Measurements from ENCODE around the gene ZNF366. TPM values are rescaled to one million over a fixed set of nuclear protein-coding genes. Genes with fewer than 3 reads are reported as not detected.

The ZNF366 gene
- total RNA-seq, 2 donors from 2014 or later, result 2.2 to 3.1 TPM

DNA sequence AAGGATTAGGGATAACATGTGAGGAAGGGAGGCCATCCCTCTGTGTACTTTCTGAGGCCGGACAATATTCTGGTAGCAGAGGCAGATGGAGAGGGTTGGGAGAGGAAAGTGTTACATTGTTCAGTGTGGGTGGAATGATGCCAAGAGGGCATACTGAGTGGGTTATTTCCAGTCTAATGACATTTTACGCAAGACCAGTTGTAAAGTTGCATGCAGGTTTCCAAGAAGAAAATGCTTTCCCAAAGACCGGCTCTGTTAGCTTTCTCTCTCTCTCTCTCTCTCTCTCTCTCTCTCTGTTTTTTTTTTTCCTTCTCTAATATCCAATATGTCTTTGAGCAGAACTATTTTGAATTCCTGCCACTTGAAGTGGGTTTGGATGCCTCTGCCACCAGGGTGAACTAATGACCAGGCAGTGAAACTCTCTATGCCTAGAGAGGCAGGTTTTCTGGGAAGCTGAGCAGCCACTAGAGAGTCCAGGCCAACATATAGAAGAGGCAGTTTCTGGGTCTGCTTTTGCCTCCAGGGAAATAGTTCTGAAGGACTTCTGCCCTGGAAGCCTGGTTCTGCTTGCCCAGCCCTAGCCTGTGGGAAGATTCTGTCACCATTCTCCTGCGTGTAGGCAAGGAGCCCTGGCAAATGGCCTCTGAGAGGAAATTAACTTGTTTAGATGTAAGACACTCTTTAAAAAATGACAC is 24.4 kb upstream of the ZNF366 start:
- Histone ChIP-seq H3K4me3 (no peak overlapping the region), H3K27ac (no peak overlapping the region), H3K4me1 (ENCODE audit: control insufficient read depth in 1 of 2, low read depth in 2 of 2) (no peaks in the 10 kb centered on the region), H3K9me3 (no peaks in the 10 kb centered on the region), H3K27me3 (replicated peaks; ENCODE audit: insufficient read depth) (no peaks in the 10 kb centered on the region), H3K36me3 (no peaks in the 10 kb centered on the region)
- ATAC-seq (ENCODE audit: insufficient number of reproducible peaks, low FRiP score, low read depth) (no peak), DNase-seq (ENCODE audit: low spot score) (no peak)
- TF ChIP-seq, protein P1, sequence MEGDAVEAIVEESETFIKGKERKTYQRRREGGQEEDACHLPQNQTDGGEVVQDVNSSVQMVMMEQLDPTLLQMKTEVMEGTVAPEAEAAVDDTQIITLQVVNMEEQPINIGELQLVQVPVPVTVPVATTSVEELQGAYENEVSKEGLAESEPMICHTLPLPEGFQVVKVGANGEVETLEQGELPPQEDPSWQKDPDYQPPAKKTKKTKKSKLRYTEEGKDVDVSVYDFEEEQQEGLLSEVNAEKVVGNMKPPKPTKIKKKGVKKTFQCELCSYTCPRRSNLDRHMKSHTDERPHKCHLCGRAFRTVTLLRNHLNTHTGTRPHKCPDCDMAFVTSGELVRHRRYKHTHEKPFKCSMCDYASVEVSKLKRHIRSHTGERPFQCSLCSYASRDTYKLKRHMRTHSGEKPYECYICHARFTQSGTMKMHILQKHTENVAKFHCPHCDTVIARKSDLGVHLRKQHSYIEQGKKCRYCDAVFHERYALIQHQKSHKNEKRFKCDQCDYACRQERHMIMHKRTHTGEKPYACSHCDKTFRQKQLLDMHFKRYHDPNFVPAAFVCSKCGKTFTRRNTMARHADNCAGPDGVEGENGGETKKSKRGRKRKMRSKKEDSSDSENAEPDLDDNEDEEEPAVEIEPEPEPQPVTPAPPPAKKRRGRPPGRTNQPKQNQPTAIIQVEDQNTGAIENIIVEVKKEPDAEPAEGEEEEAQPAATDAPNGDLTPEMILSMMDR (IDR thresholded peaks at IDR 0.05), result no peak

DNA sequence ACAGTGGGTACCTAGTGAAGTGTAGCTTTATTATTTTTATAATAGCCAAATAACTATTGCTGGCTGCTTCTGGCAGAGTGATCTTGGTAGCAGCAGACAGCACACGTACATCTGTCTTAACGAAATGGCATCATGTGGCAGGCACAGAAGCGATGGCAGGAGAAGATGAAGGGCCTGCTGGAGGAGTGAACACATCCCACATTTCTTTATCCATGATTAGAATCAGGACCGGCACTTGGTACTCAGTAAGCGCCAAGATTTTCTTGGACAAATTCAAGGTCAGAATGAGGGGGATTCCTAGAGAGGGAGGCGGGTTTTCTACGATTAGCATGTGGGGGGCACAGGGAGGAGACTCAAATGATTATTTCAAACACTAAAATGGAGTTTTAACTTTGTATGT is 23.0 kb upstream of the ZNF366 start:
- TF ChIP-seq, protein P1 (IDR thresholded peaks at IDR 0.05), result no peak
- DNase-seq (ENCODE audit: low spot score) (no peak), ATAC-seq (ENCODE audit: insufficient number of reproducible peaks, low FRiP score, low read depth) (no peak)
- Histone ChIP-seq H3K4me3 (no peak overlapping the region), H3K9me3 (no peaks in the 10 kb centered on the region), H3K4me1 (ENCODE audit: control insufficient read depth in 1 of 2, low read depth in 2 of 2) (no peaks in the 10 kb centered on the region), H3K27me3 (replicated peaks; ENCODE audit: insufficient read depth) (no peaks in the 10 kb centered on the region), H3K36me3 (no peaks in the 10 kb centered on the region), H3K27ac (no peak overlapping the region)

DNA sequence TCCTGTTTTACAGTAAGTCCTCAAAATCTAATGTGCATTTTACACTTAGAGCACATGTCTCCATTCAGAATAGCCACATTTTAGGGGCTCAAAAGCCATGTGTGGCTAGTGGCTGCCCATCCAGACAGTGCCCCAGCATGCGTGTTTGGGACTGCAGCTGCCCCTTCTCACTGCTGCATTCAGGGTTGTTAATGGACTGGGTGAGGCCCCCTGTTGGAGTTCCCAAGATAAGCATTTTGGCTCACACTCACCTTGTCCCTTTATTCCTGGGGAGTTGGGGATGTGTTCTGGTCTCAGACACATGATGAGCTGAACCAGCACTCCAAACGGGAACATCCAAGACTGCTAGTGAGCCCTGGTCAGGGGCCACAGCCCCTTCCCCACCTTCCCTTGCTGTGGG is 22.2 kb upstream of the ZNF366 start:
- H3K27ac ChIP-seq, result no peak overlapping the region
- no peaks in the 10 kb centered on the region for H3K9me3 ChIP-seq
- DNase-seq (ENCODE audit: low spot score) (no peak), ATAC-seq (ENCODE audit: insufficient number of reproducible peaks, low FRiP score, low read depth) (no peak)
- no peak overlapping the region for H3K4me3 ChIP-seq
- H3K4me1 ChIP-seq (ENCODE audit: control insufficient read depth in 1 of 2, low read depth in 2 of 2), result no peaks in the 10 kb centered on the region
- TF ChIP-seq, protein P1 (IDR thresholded peaks at IDR 0.05), result no peak
- H3K27me3 ChIP-seq (replicated peaks; ENCODE audit: insufficient read depth), result no peaks in the 10 kb centered on the region
- H3K36me3 ChIP-seq, result no peaks in the 10 kb centered on the region

DNA sequence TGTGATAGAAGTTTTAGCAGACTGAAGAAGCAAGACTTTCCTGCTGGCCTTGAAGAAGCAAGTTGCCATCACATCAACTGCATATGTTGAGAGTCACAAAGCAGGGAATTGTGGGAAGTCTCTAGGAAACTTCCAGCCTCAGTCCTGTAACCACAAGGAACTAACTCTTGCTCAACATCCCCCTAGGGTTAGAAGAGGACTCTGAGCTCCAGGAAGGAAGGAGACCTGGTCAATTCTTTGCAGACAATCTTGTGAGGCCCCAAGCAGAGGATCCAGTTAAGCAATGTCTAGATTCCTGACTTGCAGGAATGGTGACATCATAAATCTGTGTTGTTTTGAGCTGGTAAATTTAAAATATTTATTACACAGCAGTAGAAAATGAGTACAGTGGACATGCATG is 18.6 kb upstream of the ZNF366 start:
- ATAC-seq (ENCODE audit: insufficient number of reproducible peaks, low FRiP score, low read depth) (no peak), DNase-seq (ENCODE audit: low spot score) (no peak)
- Histone ChIP-seq H3K9me3 (no peaks in the 10 kb centered on the region), H3K4me3 (no peak overlapping the region), H3K27me3 (replicated peaks; ENCODE audit: insufficient read depth) (no peaks in the 10 kb centered on the region), H3K36me3 (no peaks in the 10 kb centered on the region), H3K27ac (no peak overlapping the region), H3K4me1 (ENCODE audit: control insufficient read depth in 1 of 2, low read depth in 2 of 2) (no peaks in the 10 kb centered on the region)
- TF ChIP-seq, protein P1 (IDR thresholded peaks at IDR 0.05), result no peak

DNA sequence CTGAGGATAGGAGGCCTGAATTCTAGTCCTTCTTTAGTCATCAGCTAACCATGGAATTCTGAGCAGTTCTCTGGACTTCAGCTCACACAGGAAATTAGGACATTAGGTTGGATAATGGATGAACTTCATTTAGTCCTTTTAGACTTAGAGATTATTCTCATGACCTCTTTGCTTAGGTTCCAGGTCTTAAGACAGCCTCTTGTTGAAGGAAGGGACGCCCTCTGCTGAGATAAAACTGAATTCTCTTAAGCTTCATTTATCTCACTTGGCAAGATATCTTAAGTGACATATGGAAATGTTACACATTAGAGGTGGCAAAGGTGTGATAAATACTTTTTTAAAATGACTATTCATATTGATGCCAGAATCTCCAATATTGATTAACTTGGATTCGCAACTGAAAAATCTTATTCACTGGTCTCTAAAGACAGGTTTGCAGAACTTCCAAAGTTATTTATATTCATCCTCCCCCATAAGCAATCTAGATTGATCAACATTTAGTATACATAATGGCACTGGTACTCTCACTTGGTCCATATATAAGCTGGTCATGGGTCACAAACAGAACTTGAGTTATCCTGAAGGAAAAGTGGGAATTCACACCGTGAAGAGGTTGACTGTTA is 16.9 kb upstream of the ZNF366 start:
- H3K9me3 ChIP-seq, result no peaks in the 10 kb centered on the region
- H3K36me3 ChIP-seq, result no peaks in the 10 kb centered on the region
- ATAC-seq (ENCODE audit: insufficient number of reproducible peaks, low FRiP score, low read depth), result no peak
- TF ChIP-seq, protein P1 (IDR thresholded peaks at IDR 0.05), result peak; percentile 44
- H3K27ac ChIP-seq, result no peak overlapping the region
- H3K4me1 ChIP-seq (ENCODE audit: control insufficient read depth in 1 of 2, low read depth in 2 of 2), result peaks cover 0 to 3% of the 10 kb centered on the region in 2 donors
- DNase-seq (ENCODE audit: low spot score), result no peak
- no peak overlapping the region for H3K4me3 ChIP-seq
- no peaks in the 10 kb centered on the region for H3K27me3 ChIP-seq (replicated peaks; ENCODE audit: insufficient read depth)

All from thoracic aorta (tissue), 2 donors.